ENCODE data around the gene SNRPA.

GRCh38 chr19:40785526-40785925, 34.5 kb downstream of the SNRPA start:
- TF ChIP-seq CTCF (IDR thresholded peaks at IDR 0.05) (no peak), POLR2A (IDR thresholded peaks at IDR 0.05) (no peak)

Data from body of pancreas (tissue), 4 donors.